ENCODE data around the gene EMP1.

EMP1 gene

GRCh38 chr12:13196130-13196921, at the start of gene EMP1:
Gene EMP1 (plus strand): TSS chr12:13196726. CDS start chr12:13211511, 14,785 bp downstream.
- DNase-seq (ENCODE audit: low read depth) = peak; percentile 99

- no peak for DNase-seq (ENCODE audit: low read depth)
These were observed 48.6 kb upstream of the EMP1 start for GRCh38 chr12:13147688-13148484.

GRCh38 chr12:13148485-13148847, 48.1 kb upstream of the EMP1 start:
- no peak for DNase-seq (ENCODE audit: low read depth)

- DNase-seq (ENCODE audit: low read depth) = no peak
These were observed 47.1 kb upstream of the EMP1 start for GRCh38 chr12:13149411-13149810.

GRCh38 chr12:13152281-13152680, 44.2 kb upstream of the EMP1 start:
- no peak for DNase-seq (ENCODE audit: low read depth)

GRCh38 chr12:13152756-13153155, 43.8 kb upstream of the EMP1 start:
- no peak for DNase-seq (ENCODE audit: low read depth)

- no peak for DNase-seq (ENCODE audit: low read depth)
These were observed 43.3 kb upstream of the EMP1 start for GRCh38 chr12:13153180-13153579.

- no peak for DNase-seq (ENCODE audit: low read depth)
These were observed 42.4 kb upstream of the EMP1 start for GRCh38 chr12:13154027-13154538.

- DNase-seq (ENCODE audit: low read depth) = no peak
These were observed 41.7 kb upstream of the EMP1 start for GRCh38 chr12:13154831-13155230.

GRCh38 chr12:13156277-13156676, 40.2 kb upstream of the EMP1 start:
- no peak for DNase-seq (ENCODE audit: low read depth)

- no peak for DNase-seq (ENCODE audit: low read depth)
These were observed 35.4 kb upstream of the EMP1 start for GRCh38 chr12:13161172-13161571.

GRCh38 chr12:13162904-13163303, 33.6 kb upstream of the EMP1 start:
- no peak for DNase-seq (ENCODE audit: low read depth)

GRCh38 chr12:13163868-13164635, 32.5 kb upstream of the EMP1 start:
- no peak for DNase-seq (ENCODE audit: low read depth)

- no peak for DNase-seq (ENCODE audit: low read depth)
These were observed 31.5 kb upstream of the EMP1 start for GRCh38 chr12:13164921-13165616.

GRCh38 chr12:13165617-13166041, 30.9 kb upstream of the EMP1 start:
- peak; percentile 62 for DNase-seq (ENCODE audit: low read depth)

- no peak for DNase-seq (ENCODE audit: low read depth)
These were observed 29.3 kb upstream of the EMP1 start for GRCh38 chr12:13167226-13167625.

GRCh38 chr12:13167906-13168305, 28.6 kb upstream of the EMP1 start:
- no peak for DNase-seq (ENCODE audit: low read depth)

- no peak for DNase-seq (ENCODE audit: low read depth)
These were observed 27.3 kb upstream of the EMP1 start for GRCh38 chr12:13169272-13169671.

- DNase-seq (ENCODE audit: low read depth) = no peak
These were observed 25.5 kb upstream of the EMP1 start for GRCh38 chr12:13170892-13171490.

- DNase-seq (ENCODE audit: low read depth) = no peak
These were observed 24.3 kb upstream of the EMP1 start for GRCh38 chr12:13171921-13172859.

Data from HS-27A (cell line).